G401 (cell line): ENCODE data around the gene SERPINF2. TPM values are rescaled to one million over a fixed set of nuclear protein-coding genes. Genes with fewer than 3 reads are reported as not detected.
A peak's percentile ranks its signal among the peaks of the same experiment; 100 is the strongest.
"Not testable (repeated sequence)": the region's sequence is repeated elsewhere in the genome, so short reads cannot be mapped to it uniquely, and the experiment has no call there.

ENCODE experiments used
- DNase-seq: peaks from one replicate; pipeline ENCODE4 v3.0.0-alpha.2; 2015; ENCODE audit warnings: low spot score
- in situ Hi-C: cut with HindIII; loops from 2 replicates; pipeline ENCODE4 v1.10.0; 2016; ENCODE audit warnings: low sequenced_read_pairs, mixed read lengths
- total RNA-seq: library from RNA; depleted of rRNA; stranded (reverse); fragments of >200 nt; shearing (Covaris generic); gene quantifications from 2 replicates; pipeline ENCODE4 v1.2.3, GENCODE V29; 2014

SERPINF2 gene
- total RNA-seq, 1 experiment from 2014 or later = 2.4 TPM

DNA sequence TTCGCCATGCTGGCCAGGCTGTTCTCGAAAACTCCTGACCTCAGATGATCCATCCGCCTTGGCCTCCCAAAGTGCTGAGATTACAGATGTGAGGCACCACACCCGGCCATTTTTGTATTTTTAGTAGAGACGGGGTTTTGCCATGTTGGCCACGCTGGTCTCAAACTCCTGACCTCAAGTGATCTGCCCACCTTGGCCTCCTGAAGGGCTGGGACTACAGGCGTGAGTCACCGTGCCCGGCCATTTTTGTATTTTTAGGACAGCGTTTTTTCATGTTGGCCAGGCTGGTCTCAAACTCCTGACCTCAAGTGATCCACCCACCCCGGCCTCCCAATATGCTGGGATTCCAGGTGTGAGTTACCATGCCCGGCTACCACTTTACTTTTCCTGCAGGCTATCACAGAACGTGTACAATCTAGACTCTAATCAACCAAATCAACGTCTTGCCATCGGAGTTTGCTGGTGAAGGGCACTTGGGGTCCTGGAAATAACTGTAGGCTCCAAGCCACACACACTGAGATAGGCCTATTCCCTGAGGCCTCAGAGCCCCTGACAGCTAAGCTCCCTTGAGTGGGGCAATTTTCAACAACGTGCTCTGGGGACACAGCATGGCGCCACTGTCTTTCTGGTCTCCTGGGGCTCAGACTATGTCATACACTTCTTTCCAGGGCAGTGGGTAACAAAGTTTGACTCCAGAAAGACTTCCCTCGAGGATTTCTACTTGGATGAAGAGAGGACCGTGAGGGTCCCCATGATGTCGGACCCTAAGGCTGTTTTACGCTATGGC lies 31.9 kb downstream of the SERPINF2 start:
- in situ Hi-C loops = no loop called here
- DNase-seq = no peak

- DNase-seq = no peak
- in situ Hi-C loops = no loop called here
These were observed 33.7 kb downstream of the SERPINF2 start for GRCh38 chr17:1776328-1776727.

DNA sequence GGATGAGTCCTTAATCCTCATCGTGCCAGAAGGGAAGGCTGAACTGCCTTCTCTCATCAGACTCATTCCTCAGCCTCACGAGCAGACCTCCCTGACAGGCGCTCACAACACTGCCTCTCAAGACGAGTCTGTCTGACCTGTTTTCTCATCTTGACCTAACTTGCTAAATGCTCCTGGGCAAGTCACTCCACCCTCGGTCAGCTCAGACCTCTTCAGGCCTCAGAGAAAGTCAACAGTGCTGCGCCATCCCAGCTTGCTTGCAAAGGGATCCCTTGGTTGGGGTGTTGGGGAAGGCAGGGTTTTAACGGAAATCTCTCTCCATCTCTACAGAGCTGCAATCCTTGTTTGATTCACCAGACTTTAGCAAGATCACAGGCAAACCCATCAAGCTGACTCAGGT lies 34.2 kb downstream of the SERPINF2 start:
- DNase-seq = no peak
- in situ Hi-C loops = no loop called here

GRCh38 chr17:1779571-1780131 lies 37.0 kb downstream of the SERPINF2 start:
- in situ Hi-C loops = no loop called here
- no peak for DNase-seq

DNA sequence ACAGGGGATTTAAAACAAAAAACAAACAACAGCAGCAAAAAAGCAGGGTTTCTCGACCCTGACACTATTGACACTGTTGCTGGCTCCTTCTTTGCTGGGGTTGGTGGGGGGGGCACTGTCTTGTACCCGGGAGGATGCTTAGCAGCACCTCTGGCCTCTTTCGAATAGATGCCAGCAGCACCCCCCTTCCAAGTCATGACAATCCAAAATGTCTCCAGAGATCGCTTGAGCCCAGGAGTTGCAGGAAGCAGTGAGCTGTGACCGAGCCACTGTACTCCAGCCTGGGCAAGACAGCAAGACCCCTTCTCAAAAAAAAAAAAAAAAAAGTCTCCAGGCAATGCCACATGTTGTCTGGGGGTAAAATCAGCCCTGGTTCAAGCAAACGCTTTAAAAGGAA lies 39.5 kb downstream of the SERPINF2 start:
- no peak for DNase-seq
- in situ Hi-C loops = no loop called here

DNA sequence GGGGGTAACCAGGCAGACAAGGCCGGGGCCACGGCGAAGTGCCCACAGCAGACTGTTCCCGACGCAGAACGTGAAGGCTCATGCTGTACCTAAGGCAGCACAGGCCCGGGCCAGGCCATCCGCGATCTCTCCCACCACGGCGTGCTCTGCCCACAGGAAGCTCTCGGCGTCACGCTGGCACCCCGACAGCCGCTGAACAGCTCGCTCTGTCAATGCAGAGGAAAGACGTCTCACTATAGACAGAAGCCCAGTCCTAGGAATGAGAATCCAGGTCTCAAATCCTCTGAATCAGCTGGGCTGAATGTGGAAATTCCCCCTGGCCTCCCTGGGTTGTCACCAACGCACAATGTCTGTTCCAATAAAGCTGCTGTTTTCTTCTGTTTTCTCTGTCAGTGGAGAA lies 40.6 kb downstream of the SERPINF2 start:
- DNase-seq = no peak
- in situ Hi-C loops = no loop called here

DNA sequence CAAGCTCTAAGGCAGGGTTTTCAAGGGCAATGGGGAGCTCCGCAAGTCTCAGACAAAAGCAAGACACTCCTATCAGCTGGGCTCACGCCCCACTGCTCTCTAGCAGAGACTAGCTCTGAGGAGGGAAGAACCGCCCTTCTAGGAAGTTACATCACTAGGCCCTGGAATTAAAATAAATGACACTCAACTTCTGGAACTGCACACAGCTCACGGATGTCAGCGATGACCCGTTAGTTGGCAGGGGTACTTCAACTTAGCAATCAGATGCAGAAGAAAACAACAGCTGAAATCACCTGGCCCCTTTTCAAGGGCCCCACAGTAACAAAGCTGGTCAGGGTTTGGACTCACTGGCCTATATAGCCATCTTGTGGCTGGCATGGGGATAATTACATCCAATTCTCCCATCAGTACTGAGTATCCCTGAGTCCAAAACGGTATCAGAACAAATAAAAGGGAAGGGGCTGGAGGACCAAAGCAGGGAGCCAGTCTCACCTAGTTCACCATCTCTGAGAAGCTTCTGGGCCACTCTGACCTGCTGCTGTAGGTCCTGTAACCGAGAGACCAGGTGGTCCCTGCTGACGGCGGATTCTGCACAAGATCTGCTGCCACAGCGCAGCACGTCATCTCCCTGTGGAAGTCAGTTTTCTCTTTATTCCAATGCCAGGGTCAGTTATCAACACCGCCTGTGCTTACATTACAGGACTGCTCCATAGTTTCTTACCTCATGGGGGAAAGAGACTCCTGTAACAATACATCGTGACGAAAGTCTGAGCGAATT lies 41.4 kb downstream of the SERPINF2 start:
- DNase-seq = peak; percentile 62
- in situ Hi-C loops = no loop called here

DNA sequence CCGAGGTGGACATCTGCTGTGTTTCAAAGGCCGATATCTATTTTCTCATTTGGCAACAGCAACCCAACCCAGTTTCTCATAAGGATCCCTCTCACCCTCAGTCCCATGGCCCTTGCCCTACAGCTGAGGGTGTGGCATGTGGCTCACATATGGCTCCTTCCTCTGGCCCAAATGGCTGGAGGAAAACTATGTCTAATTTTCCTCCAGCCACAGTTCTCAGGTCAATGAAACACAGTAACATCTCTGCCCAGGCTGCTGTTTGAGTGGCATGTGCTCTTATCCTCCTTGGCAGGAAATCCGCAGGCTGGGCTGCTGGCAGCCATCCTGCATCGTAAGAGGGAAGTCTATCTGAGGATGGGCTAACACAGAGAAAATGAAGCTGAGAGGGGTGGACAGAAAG lies 43.3 kb downstream of the SERPINF2 start:
- no peak for DNase-seq
- in situ Hi-C loops = no loop called here

- in situ Hi-C loops = no loop called here
- no peak for DNase-seq
These were observed 44.0 kb downstream of the SERPINF2 start for GRCh38 chr17:1786708-1787107.

DNA sequence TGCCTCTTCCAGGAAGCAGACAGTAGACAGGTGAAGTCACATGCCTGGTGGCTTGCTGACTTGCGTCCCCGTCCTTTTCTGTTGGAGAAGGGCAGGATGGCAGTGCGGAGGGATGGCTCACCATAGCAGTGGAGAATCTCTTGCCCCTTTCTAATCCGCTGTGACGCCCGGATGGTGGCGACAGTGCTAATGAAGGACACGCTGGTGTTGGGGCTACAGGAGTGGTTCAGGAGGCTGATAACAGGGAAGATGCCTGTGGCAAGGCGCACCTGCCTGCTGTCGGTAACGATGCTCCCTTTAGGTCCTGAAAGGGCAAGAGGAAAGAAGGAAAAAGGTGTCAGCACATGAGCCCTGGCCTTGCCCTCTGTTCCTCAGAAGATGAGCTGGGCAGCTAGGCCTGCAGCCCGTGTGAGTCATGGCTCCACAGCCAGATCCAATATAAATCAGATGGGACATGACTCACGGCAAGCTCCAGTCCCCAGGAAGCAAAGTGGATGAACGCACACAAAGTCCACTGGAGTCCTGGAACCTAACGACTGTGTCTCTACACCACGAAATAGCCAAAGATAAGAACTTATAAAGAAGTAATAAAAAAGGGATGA lies 44.7 kb downstream of the SERPINF2 start:
- in situ Hi-C loops = no loop called here
- DNase-seq = no peak

DNA sequence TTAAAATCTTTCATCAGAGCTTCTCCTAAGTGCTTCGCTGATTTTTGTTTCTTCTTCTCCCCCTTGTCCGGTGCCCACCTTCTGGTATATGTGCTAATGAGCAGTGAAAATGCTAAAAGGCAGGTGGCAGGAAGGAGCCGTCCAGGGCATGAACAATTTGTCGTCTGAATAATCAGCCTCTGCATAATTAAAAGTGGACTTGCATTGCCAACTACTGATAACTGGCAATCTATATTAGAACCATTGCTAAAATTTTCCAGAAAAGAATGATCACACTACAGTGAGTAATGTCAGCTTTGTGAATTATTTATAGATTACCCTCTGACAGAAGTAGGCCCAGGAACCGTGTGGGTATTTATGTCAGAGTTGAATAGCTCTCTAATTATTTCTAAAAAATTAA lies 47.3 kb downstream of the SERPINF2 start:
- in situ Hi-C loops = no loop called here
- DNase-seq = no peak

GRCh38 chr17:1792495-1793446 lies 50.1 kb downstream of the SERPINF2 start:
- in situ Hi-C loops = no loop called here

DNA sequence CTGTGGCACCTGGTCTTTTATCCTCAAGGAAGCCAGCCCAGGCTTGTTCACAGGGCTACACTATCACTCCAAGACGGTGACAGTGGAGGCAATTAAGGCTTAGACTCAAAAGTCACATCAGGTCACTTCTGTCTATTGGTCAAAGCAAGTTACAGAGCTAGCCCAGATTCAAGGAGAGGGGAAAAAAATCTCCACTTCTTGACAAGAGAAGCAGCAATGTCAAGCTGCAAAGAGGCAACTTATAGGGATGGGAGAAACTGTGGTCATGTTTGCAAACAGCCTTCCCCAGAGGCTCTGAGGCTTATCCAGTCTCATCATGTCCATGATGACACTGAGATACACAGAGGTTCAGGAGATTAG lies 50.8 kb downstream of the SERPINF2 start:
- DNase-seq = no peak
- in situ Hi-C loops = no loop called here

More at GRCh38 chr17:1792495-1793446, 50.1 kb downstream of the SERPINF2 start:
- DNase-seq = no peak

GRCh38 chr17:1796800-1797199 lies 54.1 kb downstream of the SERPINF2 start:
- in situ Hi-C loops = no loop called here
- peak; percentile 90 for DNase-seq

DNA sequence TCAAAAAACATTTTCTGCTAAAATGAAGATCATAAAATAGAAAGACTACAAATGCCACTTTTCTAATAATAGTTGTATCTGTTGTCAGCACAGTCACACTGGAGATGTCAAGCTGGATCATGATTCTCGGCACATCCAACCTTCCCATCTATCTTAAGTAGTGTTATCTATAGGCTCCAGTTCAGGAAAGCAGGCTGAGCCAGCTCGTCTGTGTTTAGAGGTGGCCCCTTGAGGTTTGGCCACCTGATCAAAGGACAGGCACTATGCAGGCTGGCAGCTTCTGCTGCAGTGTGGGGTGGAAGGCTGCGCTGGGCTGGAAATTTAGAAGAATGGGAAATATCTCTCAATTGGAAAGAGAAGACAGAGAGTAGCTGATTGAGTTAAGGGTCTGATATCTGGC lies 54.7 kb downstream of the SERPINF2 start:
- DNase-seq = peak; percentile 64
- in situ Hi-C loops = no loop called here

DNA sequence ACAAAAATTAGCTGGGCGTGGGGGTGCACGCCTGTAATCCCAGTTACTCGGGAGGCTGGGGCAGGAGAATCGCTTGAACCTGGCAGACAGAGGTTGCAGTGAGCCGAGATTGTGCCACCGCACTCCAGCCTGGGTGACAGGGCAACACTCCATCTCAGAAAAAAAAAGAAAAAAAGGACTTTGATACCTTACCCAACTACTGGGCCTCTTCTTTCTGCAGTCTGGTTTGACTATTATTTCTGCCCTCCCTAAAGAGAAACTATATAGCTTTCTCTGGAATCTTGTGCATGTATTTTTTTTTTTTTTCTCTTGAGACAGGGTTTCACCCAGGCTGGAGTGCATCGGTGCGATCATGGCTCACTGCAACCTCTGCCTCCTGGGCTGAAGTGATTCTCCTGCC lies 55.2 kb downstream of the SERPINF2 start:
- in situ Hi-C loops, DNase-seq: not testable (repeated sequence)

DNA sequence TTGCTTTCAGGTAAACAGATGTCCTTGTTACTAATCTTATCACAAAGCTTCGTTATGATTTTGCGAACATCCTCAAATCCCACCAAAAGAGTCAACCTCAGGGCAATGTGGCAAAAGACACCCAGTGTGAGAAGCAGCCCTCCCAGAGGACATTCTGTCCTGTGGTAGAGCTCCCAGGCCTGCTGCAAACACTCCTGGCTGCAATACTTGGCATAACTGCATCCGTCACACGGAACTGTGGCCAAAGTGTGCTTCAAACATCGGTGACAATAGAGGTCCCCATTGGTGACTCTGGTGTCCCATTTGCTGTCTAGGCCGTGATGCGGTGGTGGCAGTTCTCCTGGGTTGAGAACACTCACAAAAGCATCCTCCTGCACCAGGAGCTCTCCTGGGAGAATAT lies 57.6 kb downstream of the SERPINF2 start:
- in situ Hi-C loops = no loop called here
- no peak for DNase-seq

GRCh38 chr17:1800712-1801111 lies 58.0 kb downstream of the SERPINF2 start:
- no peak for DNase-seq
- in situ Hi-C loops = no loop called here

DNA sequence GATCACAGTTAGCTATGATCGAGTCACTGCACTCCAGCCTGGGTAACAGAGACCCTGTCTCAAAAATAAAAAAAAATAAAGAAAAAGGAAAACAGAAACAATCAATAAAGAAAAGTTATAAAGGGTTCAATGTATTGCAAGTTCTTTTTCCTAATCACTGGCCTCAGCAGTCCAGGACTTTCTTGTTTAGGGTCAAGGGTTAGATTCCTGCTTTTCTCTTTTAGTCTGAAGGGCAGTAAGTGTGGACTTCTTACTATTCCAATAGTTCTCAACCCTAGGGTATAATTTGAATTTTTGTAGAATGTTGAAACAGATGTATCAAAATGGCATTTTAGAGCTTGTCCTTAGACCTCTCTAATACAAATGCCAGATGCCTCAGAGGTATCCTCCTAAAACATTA lies 59.8 kb downstream of the SERPINF2 start:
- in situ Hi-C loops = no loop called here
- no peak for DNase-seq
